GM19397 (cell line): Measurements from ENCODE around the gene IFITM5.
"Not testable (repeated sequence)": the region's sequence is repeated elsewhere in the genome, so short reads cannot be mapped to it uniquely, and the experiment has no call there.

ENCODE experiments used
- ATAC-seq: cut with Tn5 transposase; IDR thresholded peaks from one replicate; pipeline ENCODE4 v1.9.1; 2021; ENCODE audit warnings: mild to moderate bottlenecking, moderate library complexity; ENCODE audit not compliant: unreplicated experiment

IFITM5 gene

GRCh38 chr11:296171-297050, 2.9 kb downstream of the IFITM5 start:
- ATAC-seq = no peak

- no peak for ATAC-seq
Observed at GRCh38 chr11:295351-296170, 3.8 kb downstream of the IFITM5 start.

- ATAC-seq = no peak
Observed at GRCh38 chr11:294780-295179, 4.5 kb downstream of the IFITM5 start.

GRCh38 chr11:293852-294661, 5.3 kb downstream of the IFITM5 start:
- ATAC-seq = no peak

GRCh38 chr11:293271-293851, 6.0 kb downstream of the IFITM5 start:
- ATAC-seq = no peak

- no peak for ATAC-seq
Observed at GRCh38 chr11:292211-293121, 6.9 kb downstream of the IFITM5 start.

- no peak for ATAC-seq
Observed at GRCh38 chr11:291281-292210, 7.8 kb downstream of the IFITM5 start.

- ATAC-seq = no peak
Observed at GRCh38 chr11:290621-291231, 8.6 kb downstream of the IFITM5 start.

- no peak for ATAC-seq
Observed at GRCh38 chr11:289712-290620, 9.4 kb downstream of the IFITM5 start.

GRCh38 chr11:289398-289711, 10.0 kb downstream of the IFITM5 start:
- ATAC-seq = no peak

- ATAC-seq = peak; percentile 65
Observed at GRCh38 chr11:288478-289397, 10.6 kb downstream of the IFITM5 start, which contains the start of gene PGGHG. Gene PGGHG, plus strand, starts transcription at chr11:289126. Its CDS starts 691 bp downstream, at chr11:289817.

- ATAC-seq = no peak
Observed at GRCh38 chr11:287821-288477, 11.4 kb downstream of the IFITM5 start.

GRCh38 chr11:286977-287820, 12.1 kb downstream of the IFITM5 start:
- not testable (repeated sequence) for ATAC-seq

GRCh38 chr11:285894-286220, 13.5 kb downstream of the IFITM5 start:
- ATAC-seq = no peak
